ENCODE results near the gene SRPX2.

Gene SRPX2

GRCh38 chrX:100659431-100660137 lies 15.6 kb downstream of the SRPX2 start:
- no peak overlapping the region for H3K4me3 ChIP-seq (replicated peaks; ENCODE audit: low read depth, low read length)
- no peak for TF ChIP-seq CTCF (IDR thresholded peaks at IDR 0.05; ENCODE audit: low read length, missing control alignments)
- no peak for DNase-seq (ENCODE audit: low read depth)

GRCh38 chrX:100662170-100662569 lies 18.2 kb downstream of the SRPX2 start:
- DNase-seq (ENCODE audit: low read depth) = no peak
- H3K4me3 ChIP-seq (replicated peaks; ENCODE audit: low read depth, low read length) = no peak overlapping the region
- TF ChIP-seq CTCF (IDR thresholded peaks at IDR 0.05; ENCODE audit: low read length, missing control alignments) = no peak

- DNase-seq (ENCODE audit: low read depth) = peak; percentile 88
- no peak for TF ChIP-seq CTCF (IDR thresholded peaks at IDR 0.05; ENCODE audit: low read length, missing control alignments)
- no peak overlapping the region for H3K4me3 ChIP-seq (replicated peaks; ENCODE audit: low read depth, low read length)
Observed at GRCh38 chrX:100662796-100663195, 18.8 kb downstream of the SRPX2 start.

- TF ChIP-seq CTCF (IDR thresholded peaks at IDR 0.05; ENCODE audit: low read length, missing control alignments) = no peak
- DNase-seq (ENCODE audit: low read depth) = no peak
- no peak overlapping the region for H3K4me3 ChIP-seq (replicated peaks; ENCODE audit: low read depth, low read length)
Observed at GRCh38 chrX:100663642-100664041, 19.6 kb downstream of the SRPX2 start.

- H3K4me3 ChIP-seq (replicated peaks; ENCODE audit: low read depth, low read length) = no peak overlapping the region
- no peak for TF ChIP-seq CTCF (IDR thresholded peaks at IDR 0.05; ENCODE audit: low read length, missing control alignments)
- no peak for DNase-seq (ENCODE audit: low read depth)
Observed at GRCh38 chrX:100672966-100673365, 29.0 kb downstream of the SRPX2 start.

- H3K4me3 ChIP-seq (replicated peaks; ENCODE audit: low read depth, low read length) = no peak overlapping the region
- no peak for TF ChIP-seq CTCF (IDR thresholded peaks at IDR 0.05; ENCODE audit: low read length, missing control alignments)
- DNase-seq (ENCODE audit: low read depth) = peak; percentile 79
Observed at GRCh38 chrX:100673397-100673953, 29.5 kb downstream of the SRPX2 start.

- TF ChIP-seq CTCF (IDR thresholded peaks at IDR 0.05; ENCODE audit: low read length, missing control alignments) = no peak
- no peak for DNase-seq (ENCODE audit: low read depth)
- no peak overlapping the region for H3K4me3 ChIP-seq (replicated peaks; ENCODE audit: low read depth, low read length)
Observed at GRCh38 chrX:100674705-100675104, 30.7 kb downstream of the SRPX2 start.

Measured in fibroblast of pulmonary artery (primary cell).